NCI-H1436 (cell line): ENCODE measurements around the gene RPL10A.
A peak's percentile ranks its signal among the peaks of the same experiment; 100 is the strongest.

Experiments used
- DNase-seq: peaks from one replicate; lab custom pipeline; 2025; lab: John Stamatoyannopoulos, UW

RPL10A gene

GRCh38 chr6:35449287-35449881 lies 18.8 kb upstream of the RPL10A start:
- peak; percentile 65 for DNase-seq

GRCh38 chr6:35451354-35452182 lies 16.6 kb upstream of the RPL10A start:
- DNase-seq, result no peak

- peak; percentile 89 for DNase-seq
Observed at GRCh38 chr6:35452183-35453090, 15.8 kb upstream of the RPL10A start, which contains the start of gene FANCE. FANCE (plus strand) TSS chr6:35452338; CDS start chr6:35452546, 208 bp downstream.

GRCh38 chr6:35453236-35453635 lies 15.0 kb upstream of the RPL10A start:
- no peak for DNase-seq

- DNase-seq, result no peak
Observed at GRCh38 chr6:35454391-35455110, 13.7 kb upstream of the RPL10A start.

GRCh38 chr6:35457907-35458306 lies 10.3 kb upstream of the RPL10A start:
- no peak for DNase-seq

GRCh38 chr6:35461270-35461669 lies 6.9 kb upstream of the RPL10A start:
- DNase-seq, result no peak

GRCh38 chr6:35463292-35463691 lies 4.9 kb upstream of the RPL10A start:
- DNase-seq, result no peak

- DNase-seq, result no peak
Observed at GRCh38 chr6:35465646-35466045, 2.6 kb upstream of the RPL10A start.

GRCh38 chr6:35468980-35469750 lies 964 bp downstream of the RPL10A start:
- DNase-seq, result no peak

GRCh38 chr6:35469751-35470662 lies 1.8 kb downstream of the RPL10A start:
- DNase-seq, result no peak

GRCh38 chr6:35470663-35471120 lies 2.5 kb downstream of the RPL10A start:
- no peak for DNase-seq

GRCh38 chr6:35471836-35472345 lies 3.7 kb downstream of the RPL10A start:
- no peak for DNase-seq

- no peak for DNase-seq
Observed at GRCh38 chr6:35473075-35473849, 5.1 kb downstream of the RPL10A start.

GRCh38 chr6:35473850-35474130 lies 5.6 kb downstream of the RPL10A start:
- DNase-seq, result no peak

- no peak for DNase-seq
Observed at GRCh38 chr6:35474131-35474941, 6.1 kb downstream of the RPL10A start.

GRCh38 chr6:35474942-35475570 lies 6.9 kb downstream of the RPL10A start:
- DNase-seq, result no peak

GRCh38 chr6:35475573-35475972 lies 7.4 kb downstream of the RPL10A start:
- no peak for DNase-seq
